ENCODE measurements around the gene GJB4.

GJB4 gene

DNA sequence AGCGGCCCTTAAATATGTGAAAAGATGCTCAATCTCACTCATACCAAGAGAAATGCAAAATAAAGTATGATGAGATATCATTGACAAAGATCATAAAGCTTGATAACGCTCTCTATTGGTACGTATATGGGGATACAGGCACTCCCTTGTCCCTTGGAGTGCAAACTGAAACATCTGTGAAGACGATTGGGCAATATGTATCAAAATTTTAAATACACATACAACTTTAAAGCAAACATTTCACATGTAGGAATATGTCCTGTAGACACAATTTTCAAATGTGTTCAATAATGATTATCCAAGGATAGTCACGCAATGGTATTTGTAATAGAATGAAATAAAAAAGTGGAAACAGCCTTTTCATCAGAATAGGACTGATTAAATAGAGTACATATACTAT is 19.5 kb downstream of the GJB4 start:
- DNase-seq: no peak

DNA sequence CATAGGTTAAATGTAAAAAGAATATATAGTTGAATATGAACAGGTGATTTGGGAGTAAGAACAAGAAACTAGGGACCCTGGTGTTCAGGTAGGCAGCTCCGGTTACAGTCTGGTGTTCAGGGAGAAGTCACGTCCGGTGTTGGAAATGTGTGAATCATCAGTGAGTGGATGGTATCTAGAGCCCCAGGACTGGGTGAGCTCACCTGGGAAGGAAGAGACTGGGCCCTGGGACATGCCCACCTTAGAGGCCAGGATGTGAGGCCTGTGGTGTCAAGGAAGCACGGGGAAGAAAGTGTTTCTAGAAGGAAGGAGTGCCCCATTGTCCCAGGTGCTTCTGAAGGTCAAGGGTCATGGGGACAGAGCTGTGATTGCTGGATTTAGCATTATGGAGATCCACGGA is 20.0 kb downstream of the GJB4 start:
- DNase-seq: no peak

DNA sequence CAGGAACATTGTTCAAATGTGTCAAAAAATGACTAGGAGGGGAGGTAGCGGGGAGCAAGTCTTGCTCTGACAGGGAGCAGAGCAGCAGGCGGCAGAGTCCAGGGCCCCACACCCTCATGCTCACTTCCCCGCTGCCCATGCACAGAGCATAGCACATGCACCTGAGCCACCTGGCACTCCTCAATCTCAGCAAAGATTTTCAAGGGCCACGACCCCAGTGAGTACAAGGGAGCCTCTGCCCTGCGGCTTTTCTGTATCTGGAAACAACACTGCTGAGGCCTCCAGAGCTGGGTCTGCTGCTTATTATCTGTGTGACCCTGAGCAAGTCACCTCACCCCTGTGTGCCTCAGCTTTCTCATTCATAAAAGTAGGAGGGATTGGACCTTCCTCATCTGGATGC is 20.4 kb downstream of the GJB4 start:
- no peak for DNase-seq

DNA sequence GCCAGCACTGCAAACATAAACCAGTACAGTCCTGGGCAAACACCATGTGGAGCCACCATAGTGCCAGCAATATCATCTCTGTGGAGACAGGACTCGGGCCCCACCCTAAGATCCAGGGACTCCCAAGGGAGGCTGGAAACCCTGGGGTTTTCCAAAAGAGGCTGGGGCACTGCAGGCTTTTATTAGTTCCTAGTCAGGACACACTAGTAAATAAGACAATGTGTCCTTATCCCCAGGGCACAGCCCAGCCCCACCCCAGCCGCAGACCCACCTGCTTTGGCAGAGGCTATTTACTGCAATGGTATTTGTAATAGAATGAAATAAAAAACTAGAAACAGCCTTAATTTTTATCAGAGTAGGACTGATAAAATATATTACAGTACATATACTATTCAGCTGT is 21.0 kb downstream of the GJB4 start:
- DNase-seq: no peak

DNA sequence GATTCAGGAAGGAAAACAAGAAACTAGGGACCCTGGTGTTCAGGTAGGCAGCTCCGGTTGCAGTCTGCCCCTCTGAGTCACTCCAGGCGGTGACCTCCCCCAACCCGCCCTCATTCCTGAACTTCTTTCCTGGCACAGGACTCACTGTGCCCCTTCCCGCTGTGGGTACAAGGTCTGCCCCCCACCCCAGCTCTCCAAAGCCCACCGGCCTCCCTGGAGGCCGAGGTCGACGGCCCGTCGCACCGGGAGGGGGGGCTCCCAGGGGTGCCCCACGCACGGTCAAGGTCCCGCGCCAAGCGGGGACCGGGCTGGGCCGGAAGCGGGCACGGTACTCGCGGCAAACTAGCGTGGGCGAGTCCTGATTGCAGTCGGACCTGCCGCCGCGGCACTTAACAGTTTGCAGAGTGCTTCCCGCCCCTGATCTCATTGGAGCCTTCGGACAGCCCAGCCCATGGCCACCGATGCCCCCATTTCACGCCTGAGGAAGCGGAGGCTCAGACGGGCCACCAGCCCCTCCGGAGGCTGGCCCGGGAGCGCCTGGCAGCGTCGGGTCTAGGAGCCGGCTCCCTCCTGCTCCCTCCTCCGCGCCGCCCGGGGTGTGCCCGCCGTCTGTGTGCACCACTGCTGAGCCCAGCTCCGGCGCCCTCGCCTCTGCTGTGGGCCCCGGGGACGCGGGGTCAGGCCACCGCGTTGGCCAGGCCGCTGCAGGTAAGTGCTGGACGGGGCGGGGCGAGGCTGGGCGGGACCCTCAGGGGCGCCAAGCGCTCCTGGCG is 21.7 kb downstream of the GJB4 start, which contains the start of gene GJB3:
Gene GJB3 (plus strand): TSS at position 144 of the 773 bp plus-strand sequence. CDS start 3,549 bp downstream, outside the sequence.
- DNase-seq: no peak

DNA sequence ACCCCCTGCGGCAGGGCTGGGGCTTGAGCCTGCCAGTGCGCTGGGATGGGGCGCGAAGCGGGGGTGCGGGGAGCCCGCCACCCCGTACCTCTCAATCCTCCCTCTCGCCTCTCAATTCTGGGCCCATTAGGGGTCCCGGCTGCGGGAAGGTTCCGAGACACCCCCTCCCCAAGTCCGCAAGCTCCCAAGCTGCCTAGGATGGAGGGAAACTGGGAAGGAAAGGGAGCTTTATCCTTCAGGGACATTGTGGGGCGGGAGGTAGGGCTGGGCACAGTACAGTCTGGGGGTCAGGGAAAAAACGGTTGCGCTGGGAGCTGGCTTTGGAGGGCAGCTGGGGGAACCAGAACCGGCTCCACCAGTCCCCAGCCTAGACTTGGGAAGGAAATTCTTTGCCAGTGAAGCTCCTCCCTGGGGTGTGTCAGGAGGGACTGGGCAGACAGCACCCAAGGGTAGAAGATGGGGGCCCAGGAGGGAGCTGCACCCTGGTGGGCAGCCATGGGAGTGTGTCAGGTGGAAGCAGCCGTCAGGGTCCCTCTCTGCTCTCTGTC is 22.4 kb downstream of the GJB4 start:
- no peak for DNase-seq

DNA sequence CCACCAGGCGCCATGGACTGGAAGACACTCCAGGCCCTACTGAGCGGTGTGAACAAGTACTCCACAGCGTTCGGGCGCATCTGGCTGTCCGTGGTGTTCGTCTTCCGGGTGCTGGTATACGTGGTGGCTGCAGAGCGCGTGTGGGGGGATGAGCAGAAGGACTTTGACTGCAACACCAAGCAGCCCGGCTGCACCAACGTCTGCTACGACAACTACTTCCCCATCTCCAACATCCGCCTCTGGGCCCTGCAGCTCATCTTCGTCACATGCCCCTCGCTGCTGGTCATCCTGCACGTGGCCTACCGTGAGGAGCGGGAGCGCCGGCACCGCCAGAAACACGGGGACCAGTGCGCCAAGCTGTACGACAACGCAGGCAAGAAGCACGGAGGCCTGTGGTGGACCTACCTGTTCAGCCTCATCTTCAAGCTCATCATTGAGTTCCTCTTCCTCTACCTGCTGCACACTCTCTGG is 25.2 kb downstream of the GJB4 start:
- no peak for DNase-seq

DNA sequence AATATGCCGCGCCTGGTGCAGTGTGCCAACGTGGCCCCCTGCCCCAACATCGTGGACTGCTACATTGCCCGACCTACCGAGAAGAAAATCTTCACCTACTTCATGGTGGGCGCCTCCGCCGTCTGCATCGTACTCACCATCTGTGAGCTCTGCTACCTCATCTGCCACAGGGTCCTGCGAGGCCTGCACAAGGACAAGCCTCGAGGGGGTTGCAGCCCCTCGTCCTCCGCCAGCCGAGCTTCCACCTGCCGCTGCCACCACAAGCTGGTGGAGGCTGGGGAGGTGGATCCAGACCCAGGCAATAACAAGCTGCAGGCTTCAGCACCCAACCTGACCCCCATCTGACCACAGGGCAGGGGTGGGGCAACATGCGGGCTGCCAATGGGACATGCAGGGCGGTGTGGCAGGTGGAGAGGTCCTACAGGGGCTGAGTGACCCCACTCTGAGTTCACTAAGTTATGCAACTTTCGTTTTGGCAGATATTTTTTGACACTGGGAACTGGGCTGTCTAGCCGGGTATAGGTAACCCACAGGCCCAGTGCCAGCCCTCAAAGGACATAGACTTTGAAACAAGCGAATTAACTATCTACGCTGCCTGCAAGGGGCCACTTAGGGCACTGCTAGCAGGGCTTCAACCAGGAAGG is 25.8 kb downstream of the GJB4 start:
- no peak for DNase-seq

DNA sequence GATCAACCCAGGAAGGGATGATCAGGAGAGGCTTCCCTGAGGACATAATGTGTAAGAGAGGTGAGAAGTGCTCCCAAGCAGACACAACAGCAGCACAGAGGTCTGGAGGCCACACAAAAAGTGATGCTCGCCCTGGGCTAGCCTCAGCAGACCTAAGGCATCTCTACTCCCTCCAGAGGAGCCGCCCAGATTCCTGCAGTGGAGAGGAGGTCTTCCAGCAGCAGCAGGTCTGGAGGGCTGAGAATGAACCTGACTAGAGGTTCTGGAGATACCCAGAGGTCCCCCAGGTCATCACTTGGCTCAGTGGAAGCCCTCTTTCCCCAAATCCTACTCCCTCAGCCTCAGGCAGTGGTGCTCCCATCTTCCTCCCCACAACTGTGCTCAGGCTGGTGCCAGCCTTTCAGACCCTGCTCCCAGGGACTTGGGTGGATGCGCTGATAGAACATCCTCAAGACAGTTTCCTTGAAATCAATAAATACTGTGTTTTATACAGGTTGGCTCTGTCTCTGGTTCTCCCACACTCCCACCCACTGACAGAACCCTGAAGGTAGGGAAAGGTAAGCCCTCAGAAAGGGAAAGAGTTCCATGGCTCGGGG is 26.4 kb downstream of the GJB4 start:
- no peak for DNase-seq

DNA sequence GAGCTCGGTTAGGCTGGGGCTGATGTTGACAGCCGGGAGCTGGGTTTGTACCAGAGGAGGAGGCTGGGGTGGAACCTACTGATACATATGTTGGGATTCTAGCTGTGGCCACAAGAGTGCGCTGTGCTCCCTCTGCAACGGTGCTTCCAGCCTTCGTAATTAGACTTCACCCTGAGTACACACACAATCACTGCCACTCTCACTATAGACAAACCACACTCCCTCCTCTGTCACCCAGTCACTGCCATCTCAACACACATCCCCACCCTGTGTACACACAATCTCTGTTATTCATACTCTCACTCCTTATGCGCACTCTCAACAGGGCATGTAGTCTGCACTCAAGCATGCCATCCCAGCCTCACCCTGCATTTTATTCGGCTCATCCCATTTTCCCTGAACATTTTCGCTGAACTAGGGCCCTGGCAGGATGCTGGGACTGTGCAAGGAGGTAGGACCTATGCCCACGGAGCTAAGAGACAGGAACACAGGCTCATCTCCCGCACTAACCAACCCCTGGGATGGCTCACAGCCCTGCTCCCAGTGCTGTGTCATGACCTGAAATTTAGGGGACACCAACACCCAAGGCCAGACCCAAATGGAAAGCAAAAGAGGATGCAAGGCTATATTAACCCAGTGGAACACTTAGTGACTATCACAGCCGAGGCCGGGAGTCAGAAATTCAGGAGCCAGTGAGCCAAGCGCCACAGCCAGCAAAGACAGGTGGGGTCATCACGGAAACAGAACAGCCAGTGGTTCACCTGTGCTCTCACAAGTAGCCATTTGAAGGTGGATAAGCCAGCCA is 27.2 kb downstream of the GJB4 start:
- DNase-seq: no peak

DNA sequence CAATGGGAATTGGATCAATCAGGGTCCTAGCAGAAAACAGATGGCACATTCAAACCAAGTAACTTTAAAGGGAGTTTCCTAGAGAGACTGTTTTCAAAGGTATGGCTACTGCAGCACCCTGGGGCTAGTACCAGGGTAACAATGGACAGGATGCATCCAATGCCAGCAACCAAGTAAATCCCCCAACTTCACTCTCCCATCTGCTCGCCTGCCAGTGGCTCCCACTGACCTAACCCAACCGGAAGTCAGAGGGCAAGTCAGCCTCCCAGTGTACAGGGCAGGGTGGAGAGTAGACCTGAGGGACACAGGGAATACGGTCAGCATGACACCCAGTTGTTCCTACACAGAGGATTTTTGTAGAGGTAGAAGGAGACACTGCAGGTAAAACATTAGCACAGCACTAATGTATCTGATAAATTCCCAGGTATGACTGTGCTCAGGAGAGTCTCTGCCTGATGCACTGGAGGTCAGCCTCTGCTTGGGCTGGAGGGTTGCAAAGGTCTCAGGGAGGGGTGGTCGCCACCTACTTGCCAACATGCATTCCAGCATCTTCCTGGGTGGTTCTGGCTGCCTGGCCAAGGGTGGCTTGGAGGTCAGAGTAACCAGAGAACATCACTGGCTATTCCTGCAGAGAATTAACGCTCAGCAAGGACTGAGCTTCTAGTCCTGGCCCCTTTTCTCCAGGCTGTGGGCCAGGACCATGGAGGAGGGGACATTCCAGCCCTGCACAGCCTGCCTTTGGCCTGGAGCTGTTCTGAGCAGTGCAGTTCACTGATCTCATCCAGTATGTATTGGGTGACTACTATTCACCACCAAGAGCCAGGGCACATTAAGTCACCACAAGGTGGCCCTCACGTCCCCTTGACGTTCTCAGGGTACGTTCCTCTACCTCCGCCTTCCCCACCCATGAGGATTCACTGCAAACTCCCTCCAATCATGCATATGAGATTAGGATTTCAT is 28.2 kb downstream of the GJB4 start:
- DNase-seq: no peak

DNA sequence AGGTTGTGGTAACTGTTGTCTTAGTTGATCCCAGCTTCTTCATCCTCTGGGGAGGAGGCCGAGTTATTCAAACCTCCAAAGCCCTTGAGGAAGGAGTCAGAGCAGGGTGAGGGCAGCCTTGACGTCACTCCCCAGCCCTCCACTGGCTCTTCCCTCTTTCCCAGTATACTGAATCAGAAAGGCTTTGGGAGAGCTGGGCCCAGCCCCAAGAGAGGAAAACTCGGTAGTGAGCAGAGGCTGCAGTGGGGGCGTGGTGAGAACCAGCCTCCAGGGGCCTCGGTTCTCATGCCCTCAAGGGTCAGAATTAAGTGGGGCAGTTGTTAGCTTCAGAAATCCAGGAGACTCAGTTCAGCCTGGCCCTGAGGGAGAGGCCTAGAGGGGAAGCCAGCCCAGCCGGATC is 31.4 kb downstream of the GJB4 start:
- DNase-seq: no peak

DNA sequence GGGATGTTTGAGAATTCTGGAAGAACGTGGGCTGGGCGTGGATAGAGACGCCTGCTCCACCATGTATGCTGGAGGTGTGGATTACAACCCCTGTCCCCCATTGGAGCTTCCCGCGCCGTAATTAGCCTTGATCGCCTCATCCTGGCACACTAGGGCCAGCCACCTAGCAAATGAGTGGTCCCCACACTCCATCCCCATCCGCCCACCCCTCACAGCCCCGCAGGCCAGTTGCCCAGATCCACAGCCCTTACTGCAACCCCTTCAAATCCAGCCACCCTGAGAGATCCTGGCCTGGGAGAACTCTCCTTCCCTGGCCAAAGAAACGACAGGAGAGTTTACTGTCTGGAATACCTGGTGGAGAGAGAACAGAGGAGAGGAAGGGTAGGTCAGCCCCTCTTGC is 32.9 kb downstream of the GJB4 start:
- no peak for DNase-seq

DNA sequence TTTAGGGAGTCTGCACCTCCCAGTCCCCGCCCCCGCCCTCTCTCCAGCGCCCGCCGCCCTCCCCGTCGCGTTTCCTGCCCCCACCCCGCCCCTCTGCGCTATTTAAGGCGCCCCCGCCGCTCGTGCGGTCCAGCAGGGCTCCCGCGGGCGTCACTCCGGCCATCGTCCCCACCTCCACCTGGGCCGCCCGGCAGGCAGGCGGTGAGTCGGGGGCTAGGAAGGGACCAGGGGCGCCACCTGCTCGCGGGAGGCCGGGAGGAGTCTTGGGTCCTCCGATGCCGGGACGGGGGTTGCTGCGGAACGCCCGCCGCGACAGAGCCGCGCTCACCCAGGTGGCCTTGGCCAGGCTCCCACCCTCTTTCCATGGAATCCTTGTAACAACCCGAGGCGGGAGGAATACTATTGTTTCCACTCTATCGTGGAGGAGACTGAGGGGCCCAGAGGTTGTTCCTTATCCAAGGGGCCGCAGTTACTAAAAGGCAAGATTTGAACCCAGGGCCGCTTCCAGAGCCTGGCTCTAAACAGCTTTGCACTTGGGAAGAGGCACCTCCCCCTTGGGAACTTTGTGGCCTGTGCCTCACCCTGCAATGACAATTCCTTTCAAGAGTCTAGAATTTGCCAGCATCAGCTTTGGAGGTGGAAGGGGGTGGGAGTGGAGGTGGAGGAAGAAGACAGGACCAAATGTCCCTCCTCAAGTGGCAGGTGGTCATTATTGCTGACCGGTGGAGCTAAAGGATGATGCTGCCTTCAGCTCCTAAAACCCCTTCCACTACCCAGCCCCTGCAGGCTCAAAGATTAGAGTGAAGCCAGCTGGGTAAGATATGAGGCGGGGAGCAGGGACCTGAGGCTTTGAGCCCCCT is 33.6 kb downstream of the GJB4 start, which contains the start of gene GJA4:
Gene GJA4 (plus strand): TSS at position 132 of the 860 bp plus-strand sequence. CDS start 1,215 bp downstream, outside the sequence.
- no peak for DNase-seq

DNA sequence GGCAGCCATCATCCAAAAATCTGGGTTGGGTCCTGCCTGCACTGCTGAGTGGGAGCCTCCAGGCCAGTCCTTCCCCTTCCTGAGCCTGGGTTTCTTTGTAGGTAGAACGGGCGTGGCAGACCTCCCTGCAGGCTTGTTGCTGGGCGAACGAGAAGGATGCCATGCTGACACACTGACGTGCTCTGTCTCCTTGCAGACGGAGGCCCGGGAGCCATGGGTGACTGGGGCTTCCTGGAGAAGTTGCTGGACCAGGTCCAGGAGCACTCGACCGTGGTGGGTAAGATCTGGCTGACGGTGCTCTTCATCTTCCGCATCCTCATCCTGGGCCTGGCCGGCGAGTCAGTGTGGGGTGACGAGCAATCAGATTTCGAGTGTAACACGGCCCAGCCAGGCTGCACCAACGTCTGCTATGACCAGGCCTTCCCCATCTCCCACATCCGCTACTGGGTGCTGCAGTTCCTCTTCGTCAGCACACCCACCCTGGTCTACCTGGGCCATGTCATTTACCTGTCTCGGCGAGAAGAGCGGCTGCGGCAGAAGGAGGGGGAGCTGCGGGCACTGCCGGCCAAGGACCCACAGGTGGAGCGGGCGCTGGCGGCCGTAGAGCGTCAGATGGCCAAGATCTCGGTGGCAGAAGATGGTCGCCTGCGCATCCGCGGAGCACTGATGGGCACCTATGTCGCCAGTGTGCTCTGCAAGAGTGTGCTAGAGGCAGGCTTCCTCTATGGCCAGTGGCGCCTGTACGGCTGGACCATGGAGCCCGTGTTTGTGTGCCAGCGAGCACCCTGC is 34.7 kb downstream of the GJB4 start:
- DNase-seq: no peak

DNA sequence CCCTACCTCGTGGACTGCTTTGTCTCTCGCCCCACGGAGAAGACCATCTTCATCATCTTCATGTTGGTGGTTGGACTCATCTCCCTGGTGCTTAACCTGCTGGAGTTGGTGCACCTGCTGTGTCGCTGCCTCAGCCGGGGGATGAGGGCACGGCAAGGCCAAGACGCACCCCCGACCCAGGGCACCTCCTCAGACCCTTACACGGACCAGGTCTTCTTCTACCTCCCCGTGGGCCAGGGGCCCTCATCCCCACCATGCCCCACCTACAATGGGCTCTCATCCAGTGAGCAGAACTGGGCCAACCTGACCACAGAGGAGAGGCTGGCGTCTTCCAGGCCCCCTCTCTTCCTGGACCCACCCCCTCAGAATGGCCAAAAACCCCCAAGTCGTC is 35.2 kb downstream of the GJB4 start:
- DNase-seq: no peak

DNA sequence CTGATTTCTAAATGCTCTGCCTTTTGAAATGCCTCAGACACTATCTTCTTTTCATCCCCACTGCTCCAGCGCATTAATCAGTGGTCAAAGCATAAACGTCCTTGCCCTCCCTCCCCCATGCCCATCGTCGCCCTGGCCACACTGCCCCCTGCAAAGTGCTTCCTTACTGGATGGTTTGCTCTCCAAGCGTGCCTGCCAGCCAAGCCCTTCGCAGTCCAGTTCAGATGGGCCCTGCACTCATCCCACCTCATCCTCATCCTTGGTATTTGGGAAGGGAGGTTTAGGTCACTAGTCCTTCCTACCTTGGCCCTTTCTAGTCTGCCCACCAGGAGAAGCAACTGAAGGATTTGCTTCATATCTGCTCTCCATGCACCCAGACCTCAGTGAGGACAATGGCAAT is 36.4 kb downstream of the GJB4 start:
- DNase-seq: no peak

DNA sequence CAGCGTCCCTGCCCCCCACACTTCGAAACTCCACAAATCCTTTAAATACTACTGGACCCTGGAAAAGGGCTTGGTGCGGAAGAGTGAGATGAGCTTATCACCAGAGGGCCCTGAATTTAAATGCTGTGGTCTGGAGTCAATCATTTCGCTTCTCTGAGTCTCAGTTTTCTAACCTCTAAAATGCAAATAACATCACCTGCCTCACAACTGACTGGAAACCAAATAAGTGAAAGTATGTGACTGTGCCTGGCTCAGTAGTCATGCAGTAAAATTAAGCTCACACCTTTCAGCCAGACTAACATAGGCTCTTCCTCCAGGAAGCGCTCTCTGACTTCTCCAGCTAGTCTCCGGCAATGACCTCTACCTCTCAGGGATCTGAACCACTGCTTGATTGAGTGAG is 37.5 kb downstream of the GJB4 start:
- no peak for DNase-seq

DNA sequence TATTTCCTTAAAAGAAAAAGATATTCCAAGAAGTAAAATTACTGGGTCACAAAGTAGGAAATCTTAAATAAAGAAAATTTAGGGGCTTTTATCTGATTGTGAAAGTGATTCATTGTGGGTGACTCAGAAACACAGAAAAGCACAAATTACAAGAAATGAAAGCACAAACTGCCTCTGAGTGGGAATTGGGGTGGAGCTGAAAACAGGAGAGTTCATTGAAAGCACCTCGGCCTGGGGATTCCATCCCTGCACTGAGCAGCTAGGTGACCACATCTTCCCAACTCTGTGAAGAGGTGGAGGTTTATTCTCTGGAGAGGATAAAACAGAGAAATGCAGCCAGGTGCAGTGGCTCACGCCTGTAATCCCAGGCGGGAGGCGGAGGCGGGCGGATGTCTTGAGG is 40.7 kb downstream of the GJB4 start:
- DNase-seq: no peak

DNA sequence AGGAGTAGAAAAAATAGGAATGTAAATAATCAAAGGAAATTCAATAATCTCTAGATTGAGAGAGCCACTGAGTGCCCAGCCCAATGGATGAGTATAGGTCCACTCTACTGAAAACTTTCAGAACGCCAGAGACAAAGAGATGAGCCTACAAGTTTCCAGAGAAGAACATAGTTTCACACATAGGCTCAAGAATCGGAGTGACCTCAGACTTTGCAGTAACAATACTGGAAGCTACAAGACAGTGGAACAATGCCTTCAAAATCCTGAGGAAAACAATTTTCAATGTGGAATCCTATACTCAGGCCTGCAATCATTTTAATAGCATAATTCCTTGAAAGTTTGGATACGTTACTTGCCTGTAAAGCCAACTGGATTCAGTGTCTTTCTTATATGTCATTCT is 44.2 kb downstream of the GJB4 start:
- DNase-seq: no peak
